Activated naive CD4-positive, alpha-beta T cell treated with Interleukin-2 at 50 U/mL for 16 hours (primary cell): Measurements from ENCODE around the gene ELAC2.

Experiments used
- DNase-seq: peaks from one replicate; pipeline ENCODE4 v3.0.0-alpha.2; 2020

The ELAC2 gene

GRCh38 chr17:13014801-13015200, 3.0 kb downstream of the ELAC2 start:
- DNase-seq, result no peak

GRCh38 chr17:13010959-13011358, 6.9 kb downstream of the ELAC2 start:
- no peak for DNase-seq

- DNase-seq, result no peak
These were observed 9.4 kb downstream of the ELAC2 start for GRCh38 chr17:13008461-13008860.

- no peak for DNase-seq
These were observed 12.3 kb downstream of the ELAC2 start for GRCh38 chr17:13005530-13005929.

- no peak for DNase-seq
These were observed 13.5 kb downstream of the ELAC2 start for GRCh38 chr17:13004336-13004735.

GRCh38 chr17:13003927-13004326, 13.9 kb downstream of the ELAC2 start:
- no peak for DNase-seq

- no peak for DNase-seq
These were observed 14.4 kb downstream of the ELAC2 start for GRCh38 chr17:13003454-13003851.

- DNase-seq, result peak; percentile 49
These were observed 14.9 kb downstream of the ELAC2 start for GRCh38 chr17:13002761-13003453.

- no peak for DNase-seq
These were observed 15.7 kb downstream of the ELAC2 start for GRCh38 chr17:13001991-13002615.

- DNase-seq, result no peak
These were observed 17.3 kb downstream of the ELAC2 start for GRCh38 chr17:13000561-13000960.

- no peak for DNase-seq
These were observed 19.0 kb downstream of the ELAC2 start for GRCh38 chr17:12998874-12999273.

- DNase-seq, result no peak
These were observed 19.4 kb downstream of the ELAC2 start for GRCh38 chr17:12998461-12998860.

- no peak for DNase-seq
These were observed 20.9 kb downstream of the ELAC2 start for GRCh38 chr17:12996941-12997340.

GRCh38 chr17:12996357-12996756, 21.5 kb downstream of the ELAC2 start:
- no peak for DNase-seq

- no peak for DNase-seq
These were observed 21.9 kb downstream of the ELAC2 start for GRCh38 chr17:12995896-12996295.

- no peak for DNase-seq
These were observed 22.5 kb downstream of the ELAC2 start for GRCh38 chr17:12995106-12995895.

GRCh38 chr17:12994341-12995074, 23.3 kb downstream of the ELAC2 start:
- no peak for DNase-seq

- DNase-seq, result no peak
These were observed 24.2 kb downstream of the ELAC2 start for GRCh38 chr17:12993631-12994030.

GRCh38 chr17:12992676-12993075, 25.2 kb downstream of the ELAC2 start:
- DNase-seq, result no peak

GRCh38 chr17:12990926-12991325, 26.9 kb downstream of the ELAC2 start:
- DNase-seq, result no peak

- DNase-seq, result no peak
These were observed 27.6 kb downstream of the ELAC2 start for GRCh38 chr17:12990041-12990808.

- no peak for DNase-seq
These were observed 30.7 kb downstream of the ELAC2 start for GRCh38 chr17:12987120-12987519.
